HFF-Myc (cell line): Measurements from ENCODE around the gene CCDC85C.

Experiments
- DNase-seq: peaks from one replicate; pipeline ENCODE4 v3.0.0-alpha.2; 2011; ENCODE audit warnings: low read depth; ENCODE audit errors: extremely low read depth
- H3K4me3 ChIP-seq: replicated peaks from 2 replicates; pipeline ENCODE4 v1.5.1; 2011; ENCODE audit warnings: low read depth, mild to moderate bottlenecking, control low read depth, low read length
- TF ChIP-seq, protein P1 (sequence below): IDR thresholded peaks from 2 replicates; pipeline ENCODE4 v1.5.1; 2012; ENCODE audit warnings: mild to moderate bottlenecking, low read depth, low read length, control low read depth; ENCODE audit errors: missing control alignments

The CCDC85C gene

DNA sequence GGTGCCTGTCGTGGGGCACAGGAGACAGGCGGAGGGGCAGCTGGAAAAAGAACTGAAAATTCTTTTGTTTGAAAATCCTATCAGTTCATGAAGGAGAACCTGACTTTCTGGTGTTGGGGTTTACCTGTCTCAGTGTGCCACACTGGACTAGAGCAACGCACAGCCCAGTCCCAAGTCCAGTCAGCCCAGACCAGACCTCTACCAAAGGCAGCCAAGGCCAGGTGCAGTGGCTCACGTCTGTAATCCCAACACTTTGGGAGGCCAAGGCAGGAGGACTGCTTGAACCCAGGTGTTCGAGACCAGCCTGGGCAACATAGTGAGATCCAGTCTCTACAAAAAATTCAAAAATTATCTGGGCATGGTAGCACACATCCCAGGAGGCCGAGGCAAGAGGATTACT lies 4.6 kb downstream of the CCDC85C start:
- no peak for DNase-seq
- H3K4me3 ChIP-seq: no peak overlapping the region
- TF ChIP-seq, protein P1, sequence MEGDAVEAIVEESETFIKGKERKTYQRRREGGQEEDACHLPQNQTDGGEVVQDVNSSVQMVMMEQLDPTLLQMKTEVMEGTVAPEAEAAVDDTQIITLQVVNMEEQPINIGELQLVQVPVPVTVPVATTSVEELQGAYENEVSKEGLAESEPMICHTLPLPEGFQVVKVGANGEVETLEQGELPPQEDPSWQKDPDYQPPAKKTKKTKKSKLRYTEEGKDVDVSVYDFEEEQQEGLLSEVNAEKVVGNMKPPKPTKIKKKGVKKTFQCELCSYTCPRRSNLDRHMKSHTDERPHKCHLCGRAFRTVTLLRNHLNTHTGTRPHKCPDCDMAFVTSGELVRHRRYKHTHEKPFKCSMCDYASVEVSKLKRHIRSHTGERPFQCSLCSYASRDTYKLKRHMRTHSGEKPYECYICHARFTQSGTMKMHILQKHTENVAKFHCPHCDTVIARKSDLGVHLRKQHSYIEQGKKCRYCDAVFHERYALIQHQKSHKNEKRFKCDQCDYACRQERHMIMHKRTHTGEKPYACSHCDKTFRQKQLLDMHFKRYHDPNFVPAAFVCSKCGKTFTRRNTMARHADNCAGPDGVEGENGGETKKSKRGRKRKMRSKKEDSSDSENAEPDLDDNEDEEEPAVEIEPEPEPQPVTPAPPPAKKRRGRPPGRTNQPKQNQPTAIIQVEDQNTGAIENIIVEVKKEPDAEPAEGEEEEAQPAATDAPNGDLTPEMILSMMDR: no peak

DNA sequence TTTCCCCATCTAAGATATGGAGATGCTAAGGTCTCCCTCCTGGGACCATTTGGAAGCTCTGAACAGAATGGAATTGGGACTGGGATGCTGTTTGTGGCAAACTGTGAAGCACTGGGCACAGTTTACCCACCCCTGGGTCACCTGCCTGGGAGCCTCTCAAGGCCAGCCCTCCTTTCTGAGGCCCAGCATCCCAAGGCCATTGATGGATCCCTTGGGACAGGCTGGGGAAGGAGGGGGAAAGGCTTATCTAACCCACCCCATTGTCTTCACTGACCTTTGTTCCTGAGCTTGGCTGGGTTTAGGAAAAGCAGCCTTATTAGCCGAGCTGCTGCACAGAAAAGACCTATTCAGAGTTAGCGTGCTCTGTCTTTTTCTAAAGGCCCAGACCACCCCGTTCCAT lies 5.2 kb downstream of the CCDC85C start:
- TF ChIP-seq, protein P1: no peak
- no peak overlapping the region for H3K4me3 ChIP-seq
- no peak for DNase-seq

DNA sequence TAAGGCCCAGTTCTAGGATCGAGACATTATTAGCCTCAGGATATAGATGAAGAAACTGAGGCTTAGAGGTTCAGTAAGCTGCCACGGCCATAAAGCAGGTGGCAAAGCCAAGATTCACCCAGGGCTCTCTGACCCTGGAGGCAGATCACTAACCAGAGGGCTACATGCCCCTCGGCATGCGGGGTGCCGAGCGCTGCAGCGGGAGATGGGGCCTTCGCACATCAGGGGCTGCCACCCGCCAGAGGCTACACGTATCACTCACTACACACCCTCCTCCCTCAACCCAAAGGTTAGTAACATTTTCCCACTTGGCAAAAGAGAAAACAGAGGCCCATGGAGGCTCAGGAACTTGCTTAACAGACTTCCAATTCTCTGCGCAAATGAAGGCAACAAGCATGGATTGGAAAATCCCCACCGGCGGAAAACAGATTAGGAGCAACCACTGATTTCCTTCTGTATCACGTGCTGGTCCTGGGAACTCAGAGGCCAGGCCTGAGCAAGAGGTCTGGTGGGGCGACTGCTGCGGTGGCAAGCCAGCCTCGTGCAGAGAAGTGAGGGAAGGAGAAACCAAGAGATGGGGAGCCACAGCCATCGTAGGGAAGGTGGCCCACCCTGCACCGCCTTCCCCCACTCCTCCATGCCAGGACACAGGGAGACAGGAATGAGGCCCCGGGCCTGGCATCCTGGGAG lies 6.0 kb downstream of the CCDC85C start:
- TF ChIP-seq, protein P1: no peak
- DNase-seq: no peak
- no peak overlapping the region for H3K4me3 ChIP-seq

- no peak overlapping the region for H3K4me3 ChIP-seq
- TF ChIP-seq, protein P1: no peak
- DNase-seq: no peak
These were observed 7.2 kb downstream of the CCDC85C start for GRCh38 chr14:99596772-99597171.

- TF ChIP-seq, protein P1: no peak
- DNase-seq: no peak
These were observed 7.9 kb downstream of the CCDC85C start for GRCh38 chr14:99596071-99596627.

GRCh38 chr14:99595524-99595923 lies 8.5 kb downstream of the CCDC85C start:
- DNase-seq: no peak
- TF ChIP-seq, protein P1: no peak

More at GRCh38 chr14:99596071-99596627, 7.9 kb downstream of the CCDC85C start:
- H3K4me3 ChIP-seq: no peak overlapping the region

GRCh38 chr14:99595034-99595433 lies 9.0 kb downstream of the CCDC85C start:
- no peak for DNase-seq
- H3K4me3 ChIP-seq: no peak overlapping the region
- TF ChIP-seq, protein P1: no peak

More at GRCh38 chr14:99595524-99595923, 8.5 kb downstream of the CCDC85C start:
- H3K4me3 ChIP-seq: no peak overlapping the region
